Measurements from ENCODE around the gene ADAMTSL1.

DNA sequence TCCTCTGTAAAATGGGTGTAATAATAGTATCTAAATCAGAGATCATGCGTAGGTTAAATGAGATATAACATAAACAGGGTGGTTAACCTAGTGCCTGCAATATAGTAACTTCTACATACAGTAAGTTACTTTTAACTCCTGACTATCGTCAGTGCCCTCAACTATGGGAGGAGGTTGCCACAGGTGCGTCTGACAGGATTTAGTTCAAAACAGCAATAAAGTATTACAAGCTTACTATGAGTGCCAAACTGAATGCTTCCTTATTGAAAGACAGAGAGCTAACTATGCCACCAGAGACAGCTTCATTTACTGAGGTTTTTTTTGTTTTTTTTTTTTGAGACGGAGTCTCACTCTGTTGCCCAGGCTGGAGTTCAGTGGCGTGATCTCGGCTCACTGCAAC lies 209.0 kb downstream of the ADAMTSL1 start:
- TF ChIP-seq, protein P1, sequence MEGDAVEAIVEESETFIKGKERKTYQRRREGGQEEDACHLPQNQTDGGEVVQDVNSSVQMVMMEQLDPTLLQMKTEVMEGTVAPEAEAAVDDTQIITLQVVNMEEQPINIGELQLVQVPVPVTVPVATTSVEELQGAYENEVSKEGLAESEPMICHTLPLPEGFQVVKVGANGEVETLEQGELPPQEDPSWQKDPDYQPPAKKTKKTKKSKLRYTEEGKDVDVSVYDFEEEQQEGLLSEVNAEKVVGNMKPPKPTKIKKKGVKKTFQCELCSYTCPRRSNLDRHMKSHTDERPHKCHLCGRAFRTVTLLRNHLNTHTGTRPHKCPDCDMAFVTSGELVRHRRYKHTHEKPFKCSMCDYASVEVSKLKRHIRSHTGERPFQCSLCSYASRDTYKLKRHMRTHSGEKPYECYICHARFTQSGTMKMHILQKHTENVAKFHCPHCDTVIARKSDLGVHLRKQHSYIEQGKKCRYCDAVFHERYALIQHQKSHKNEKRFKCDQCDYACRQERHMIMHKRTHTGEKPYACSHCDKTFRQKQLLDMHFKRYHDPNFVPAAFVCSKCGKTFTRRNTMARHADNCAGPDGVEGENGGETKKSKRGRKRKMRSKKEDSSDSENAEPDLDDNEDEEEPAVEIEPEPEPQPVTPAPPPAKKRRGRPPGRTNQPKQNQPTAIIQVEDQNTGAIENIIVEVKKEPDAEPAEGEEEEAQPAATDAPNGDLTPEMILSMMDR (IDR thresholded peaks at IDR 0.05; ENCODE audit: control extremely low read depth in 1 of 3, insufficient read depth in 1 of 3, low read depth in 1 of 3, low read length in 3 of 3), result no peak
- TF ChIP-seq HDAC2 (IDR thresholded peaks at IDR 0.05; ENCODE audit: borderline replicate concordance in 1 of 2, low read depth in 2 of 2, low read length in 2 of 2), result no peak

All from H1 (cell line).